Stimulated activated CD8-positive, alpha-beta memory T cell treated with anti-CD3 and anti-CD28 coated beads, Interleukin-4, amount 100 ng/mL, for 48 hours (primary cell): ENCODE measurements around the gene IQCB1.
A peak's percentile ranks its signal among the peaks of the same experiment; 100 is the strongest.
"Not testable (repeated sequence)": the region's sequence is repeated elsewhere in the genome, so short reads cannot be mapped to it uniquely, and the experiment has no call there.

Source experiments
- DNase-seq: peaks from one replicate; pipeline ENCODE4 v3.0.0-alpha.2; 2020

IQCB1 gene

GRCh38 chr3:121803771-121804320 is 31.0 kb downstream of the IQCB1 start:
- no peak for DNase-seq

- no peak for DNase-seq
These were observed 34.0 kb downstream of the IQCB1 start for GRCh38 chr3:121800906-121801305.

GRCh38 chr3:121796970-121797369 is 37.9 kb downstream of the IQCB1 start:
- no peak for DNase-seq

GRCh38 chr3:121794264-121794983 is 40.4 kb downstream of the IQCB1 start:
- no peak for DNase-seq

GRCh38 chr3:121793078-121793477 is 41.8 kb downstream of the IQCB1 start:
- no peak for DNase-seq

- no peak for DNase-seq
These were observed 48.4 kb downstream of the IQCB1 start for GRCh38 chr3:121786485-121786884.

GRCh38 chr3:121782784-121783183 is 52.1 kb downstream of the IQCB1 start:
- DNase-seq: not testable (repeated sequence)

- no peak for DNase-seq
These were observed 53.2 kb downstream of the IQCB1 start for GRCh38 chr3:121781611-121782010.

- not testable (repeated sequence) for DNase-seq
These were observed 59.8 kb downstream of the IQCB1 start for GRCh38 chr3:121775095-121775494.

GRCh38 chr3:121769246-121769645 is 65.6 kb downstream of the IQCB1 start:
- no peak for DNase-seq

GRCh38 chr3:121768452-121768851 is 66.4 kb downstream of the IQCB1 start:
- DNase-seq: no peak

- DNase-seq: no peak
These were observed 75.2 kb downstream of the IQCB1 start for GRCh38 chr3:121759541-121760202.

- DNase-seq: no peak
These were observed 76.0 kb downstream of the IQCB1 start for GRCh38 chr3:121758727-121759450.

GRCh38 chr3:121757812-121758545 is 76.9 kb downstream of the IQCB1 start:
- DNase-seq: no peak

GRCh38 chr3:121757087-121757811 is 77.6 kb downstream of the IQCB1 start:
- no peak for DNase-seq

GRCh38 chr3:121752772-121753171 is 82.1 kb downstream of the IQCB1 start:
- no peak for DNase-seq

- no peak for DNase-seq
These were observed 82.6 kb downstream of the IQCB1 start for GRCh38 chr3:121752261-121752660.

GRCh38 chr3:121750087-121750415 is 84.8 kb downstream of the IQCB1 start:
- no peak for DNase-seq

GRCh38 chr3:121749276-121750086 is 85.4 kb downstream of the IQCB1 start, which contains the start of gene GOLGB1:
Gene GOLGB1, minus strand, starts transcription at chr3:121749741. Its CDS starts 18,770 bp downstream, at chr3:121730971.
- DNase-seq: peak; percentile 93

- no peak for DNase-seq
These were observed 86.1 kb downstream of the IQCB1 start for GRCh38 chr3:121748680-121749275.

GRCh38 chr3:121747976-121748375 is 86.9 kb downstream of the IQCB1 start:
- DNase-seq: no peak
